ENCODE measurements around the gene SFT2D1.
A peak's percentile ranks its signal among the peaks of the same experiment; 100 is the strongest.

The SFT2D1 gene

DNA sequence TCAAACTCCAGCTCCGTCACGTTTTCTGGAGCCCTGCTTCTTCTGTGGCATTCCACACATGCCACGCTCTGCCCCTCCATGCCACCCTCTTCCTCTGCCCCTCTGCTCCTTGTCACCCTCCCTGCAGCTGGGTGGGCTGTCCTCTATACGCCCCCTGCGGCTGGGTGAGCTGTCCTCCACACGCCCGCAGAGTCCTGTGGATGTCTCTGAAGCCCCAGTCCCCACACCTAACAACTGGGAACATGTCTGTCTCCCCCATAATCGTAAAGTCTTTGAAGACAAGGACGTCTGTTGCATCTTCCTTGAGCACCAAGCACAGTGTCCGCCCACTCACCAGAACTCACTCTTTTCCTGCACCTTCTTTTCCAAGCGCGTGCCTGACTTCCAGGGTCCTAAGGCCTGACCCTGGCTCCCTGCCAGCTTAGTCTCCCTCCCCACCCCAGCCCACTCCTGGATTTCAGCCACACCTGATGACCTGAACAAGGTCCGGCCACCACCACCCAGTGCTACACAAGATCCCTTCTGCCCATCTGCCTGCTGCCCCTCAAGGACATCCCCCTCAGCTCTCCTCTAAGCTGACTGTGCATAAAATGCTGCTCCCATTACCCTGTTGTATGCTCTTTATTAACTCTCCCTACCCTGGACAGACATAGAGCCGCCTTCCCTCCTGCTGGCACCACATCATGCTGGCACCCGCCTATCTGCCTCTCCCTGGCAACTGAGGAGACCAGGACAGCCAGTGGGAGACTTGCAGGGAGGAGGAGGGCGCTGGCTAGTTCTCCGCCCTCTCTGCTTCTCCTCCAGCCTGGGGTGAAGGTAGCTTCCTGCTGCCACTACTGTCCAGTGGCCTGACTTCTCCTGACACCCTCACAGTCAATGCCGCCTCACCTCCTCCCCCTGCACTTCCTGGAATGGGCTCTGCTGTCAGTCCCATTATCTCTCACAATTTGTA lies 23.4 kb downstream of the SFT2D1 start:
- Mint-ChIP-seq H3K4me3 (no peak overlapping the region), H3K27ac (ENCODE audit: low read depth) (no peak overlapping the region), H3K36me3 (ENCODE audit: insufficient read depth) (peaks cover 17% of the 10 kb centered on the region), H3K27me3 (no peaks in the 10 kb centered on the region), H3K4me1 (no peaks in the 10 kb centered on the region), H3K9me3 (no peaks in the 10 kb centered on the region)
- ATAC-seq (replicated peaks; ENCODE audit: extremely low read depth, poor library complexity, severe bottlenecking) (no peak), DNase-seq (ENCODE audit: low spot score in 2 of 2) (peak in 1 of 2 donors; percentile 2)

DNA sequence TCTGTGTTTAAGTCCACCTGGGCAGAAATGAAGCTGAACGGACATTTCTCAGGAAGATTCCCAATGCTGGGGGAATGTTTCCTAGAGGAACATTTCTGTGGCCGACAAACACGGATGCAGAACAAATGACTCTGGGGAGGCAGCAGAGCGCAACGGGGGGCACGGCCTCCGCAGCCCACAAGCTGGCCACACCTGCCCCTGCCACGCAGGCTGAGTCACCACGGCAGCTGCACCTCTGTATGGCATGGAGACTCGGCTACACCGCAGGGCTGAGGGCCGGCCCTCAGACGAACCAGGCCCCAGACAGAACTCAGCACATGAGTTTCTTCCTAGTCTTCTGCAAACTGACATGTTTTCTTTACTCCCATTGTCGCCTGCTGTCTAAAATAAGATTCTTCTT lies 24.1 kb downstream of the SFT2D1 start:
- Mint-ChIP-seq H3K4me3 (no peak overlapping the region), H3K9me3 (no peaks in the 10 kb centered on the region), H3K27me3 (no peaks in the 10 kb centered on the region), H3K4me1 (no peaks in the 10 kb centered on the region), H3K36me3 (ENCODE audit: insufficient read depth) (peaks cover 11% of the 10 kb centered on the region), H3K27ac (ENCODE audit: low read depth) (no peak overlapping the region)
- ATAC-seq (replicated peaks; ENCODE audit: extremely low read depth, poor library complexity, severe bottlenecking) (no peak), DNase-seq (ENCODE audit: low spot score in 2 of 2) (peak in 1 of 2 donors; percentile 3)

DNA sequence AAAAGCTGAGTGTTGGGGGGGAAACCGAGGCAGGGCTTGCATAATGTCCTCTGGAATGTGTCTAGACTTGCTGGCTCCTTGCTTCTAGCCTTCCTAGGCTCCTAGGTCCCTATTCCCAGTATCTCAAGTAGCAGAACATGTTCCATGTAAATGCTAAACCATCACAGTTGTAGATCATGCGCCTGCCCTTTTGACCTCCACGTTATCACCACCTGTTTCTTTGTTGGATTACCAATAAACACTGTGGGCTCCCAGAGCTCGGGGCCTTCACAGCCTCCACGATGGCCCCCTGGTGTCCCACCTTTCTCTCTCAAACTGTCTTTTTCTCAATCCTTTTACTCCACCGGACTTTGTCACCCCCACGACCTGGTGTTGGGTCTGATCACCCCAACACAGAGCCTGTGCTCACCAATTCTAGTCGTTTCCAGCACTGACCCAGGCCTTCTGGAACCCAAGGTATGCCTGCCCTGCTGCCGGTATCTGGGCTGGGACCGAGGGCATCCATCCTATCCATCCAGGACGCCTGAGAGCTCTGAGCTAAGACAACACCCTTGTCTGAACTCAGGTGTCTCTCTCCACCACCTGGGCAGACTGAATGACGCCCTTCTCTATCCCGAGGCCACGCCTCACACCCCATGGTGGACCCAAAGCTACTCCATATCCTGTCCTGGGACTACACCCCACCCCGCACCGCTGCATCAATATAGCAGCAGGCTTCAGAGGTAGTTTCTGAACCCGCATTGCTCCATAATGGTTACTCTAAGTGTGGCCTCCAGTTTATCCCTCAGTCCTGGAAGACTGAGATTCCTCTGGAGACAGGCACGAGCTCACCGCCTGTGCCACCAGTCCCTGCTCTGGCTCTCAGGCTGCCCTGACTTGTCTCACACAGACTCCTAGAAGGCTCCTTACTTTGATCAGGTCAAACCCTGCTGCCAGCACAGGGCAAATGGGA lies 24.8 kb downstream of the SFT2D1 start:
- Mint-ChIP-seq H3K36me3 (ENCODE audit: insufficient read depth) (peaks cover 6% of the 10 kb centered on the region), H3K4me3 (no peak overlapping the region), H3K4me1 (no peaks in the 10 kb centered on the region), H3K27ac (ENCODE audit: low read depth) (no peak overlapping the region), H3K9me3 (no peaks in the 10 kb centered on the region), H3K27me3 (no peaks in the 10 kb centered on the region)
- ATAC-seq (replicated peaks; ENCODE audit: extremely low read depth, poor library complexity, severe bottlenecking) (no peak), DNase-seq (ENCODE audit: low spot score in 2 of 2) (no peak)

DNA sequence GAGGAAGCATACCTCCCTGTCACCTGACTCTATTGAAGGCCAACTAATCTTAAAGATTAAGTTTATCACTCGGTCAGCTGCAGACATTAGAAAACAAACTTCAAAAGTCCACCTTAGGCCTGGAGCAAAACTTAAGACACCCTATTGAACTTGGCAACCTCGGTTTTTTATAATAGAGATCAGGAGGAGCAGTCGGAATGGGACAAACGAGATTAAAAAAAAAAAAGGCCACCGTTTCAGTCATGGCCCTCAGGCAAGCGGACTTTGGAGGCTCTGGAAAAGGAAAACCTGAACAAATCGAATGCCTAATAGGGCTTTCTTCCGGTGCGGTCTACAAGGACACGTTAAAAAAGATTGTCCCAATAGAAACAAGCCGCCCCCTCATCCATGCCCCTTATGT lies 26.9 kb downstream of the SFT2D1 start:
- Mint-ChIP-seq H3K4me3 (no peak overlapping the region), H3K36me3 (ENCODE audit: insufficient read depth) (peaks cover 6% of the 10 kb centered on the region), H3K27ac (ENCODE audit: low read depth) (no peak overlapping the region), H3K27me3 (no peaks in the 10 kb centered on the region), H3K4me1 (no peaks in the 10 kb centered on the region), H3K9me3 (no peaks in the 10 kb centered on the region)
- DNase-seq (ENCODE audit: low spot score in 2 of 2): no peak
- no peak for ATAC-seq (replicated peaks; ENCODE audit: extremely low read depth, poor library complexity, severe bottlenecking)

DNA sequence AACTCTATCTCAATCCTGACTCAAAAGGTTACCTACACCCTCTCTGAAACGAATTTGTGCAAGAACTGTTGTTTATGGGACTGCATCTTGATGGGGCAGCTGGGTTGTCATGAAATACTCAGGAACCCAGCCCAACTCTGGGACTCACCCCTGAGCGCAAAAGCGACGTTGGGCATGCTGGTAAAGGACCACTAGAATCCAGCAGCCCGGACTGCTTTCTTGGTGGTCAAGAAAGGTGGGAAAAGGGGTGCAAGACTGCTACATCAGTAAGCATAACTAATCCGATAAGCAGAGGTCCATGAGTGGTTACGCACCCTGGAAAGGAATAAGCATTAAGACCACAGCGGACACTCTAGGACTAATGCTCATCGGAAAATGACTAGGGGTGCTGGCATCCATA lies 27.9 kb downstream of the SFT2D1 start:
- H3K4me3 Mint-ChIP-seq: no peak overlapping the region
- DNase-seq (ENCODE audit: low spot score in 2 of 2) (no peak), ATAC-seq (replicated peaks; ENCODE audit: extremely low read depth, poor library complexity, severe bottlenecking) (no peak)
- H3K9me3 Mint-ChIP-seq: no peaks in the 10 kb centered on the region
- no peaks in the 10 kb centered on the region for H3K4me1 Mint-ChIP-seq
- peaks cover 8% of the 10 kb centered on the region for H3K27me3 Mint-ChIP-seq
- peaks cover 2% of the 10 kb centered on the region for H3K36me3 Mint-ChIP-seq (ENCODE audit: insufficient read depth)
- H3K27ac Mint-ChIP-seq (ENCODE audit: low read depth): no peak overlapping the region

DNA sequence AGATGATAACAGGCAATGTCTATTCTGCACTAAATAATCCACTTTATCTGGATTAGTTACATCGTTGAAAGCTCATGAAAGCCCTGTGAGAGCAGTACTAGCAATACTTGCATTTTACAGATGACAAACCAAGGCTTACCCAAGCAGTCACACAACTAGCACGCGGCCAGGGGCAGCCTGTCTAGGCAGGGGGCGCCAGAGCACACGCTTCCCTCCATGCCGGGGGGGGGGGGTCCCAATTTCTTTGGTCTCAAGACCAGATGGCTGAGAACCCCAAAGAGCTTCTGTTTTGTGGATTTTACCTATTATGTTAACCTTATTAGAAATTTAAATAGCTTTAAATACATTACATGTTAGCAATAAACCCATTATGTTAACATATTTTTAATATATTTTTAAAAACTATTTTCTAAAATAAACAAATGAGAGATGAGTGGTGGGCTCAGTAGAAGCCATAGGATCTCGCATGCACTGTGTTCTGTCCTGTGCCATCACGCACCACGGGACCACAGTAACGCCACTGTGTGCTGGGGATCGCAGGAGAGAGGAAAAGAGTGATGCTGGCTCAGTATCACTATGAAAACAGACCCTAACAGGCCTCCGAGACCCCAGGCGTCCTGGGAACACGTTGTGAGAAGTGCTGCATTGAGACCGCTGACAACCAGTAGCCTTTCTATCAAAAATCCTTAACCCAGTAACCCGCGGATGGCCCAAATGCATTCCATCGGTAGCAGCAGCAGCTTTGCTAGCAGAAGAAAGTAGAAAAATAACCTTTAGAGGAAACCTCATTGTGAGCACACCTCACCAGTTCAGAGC lies 28.9 kb downstream of the SFT2D1 start:
- H3K36me3 Mint-ChIP-seq (ENCODE audit: insufficient read depth): no peaks in the 10 kb centered on the region
- ATAC-seq (replicated peaks; ENCODE audit: extremely low read depth, poor library complexity, severe bottlenecking): peak; percentile 71

DNA sequence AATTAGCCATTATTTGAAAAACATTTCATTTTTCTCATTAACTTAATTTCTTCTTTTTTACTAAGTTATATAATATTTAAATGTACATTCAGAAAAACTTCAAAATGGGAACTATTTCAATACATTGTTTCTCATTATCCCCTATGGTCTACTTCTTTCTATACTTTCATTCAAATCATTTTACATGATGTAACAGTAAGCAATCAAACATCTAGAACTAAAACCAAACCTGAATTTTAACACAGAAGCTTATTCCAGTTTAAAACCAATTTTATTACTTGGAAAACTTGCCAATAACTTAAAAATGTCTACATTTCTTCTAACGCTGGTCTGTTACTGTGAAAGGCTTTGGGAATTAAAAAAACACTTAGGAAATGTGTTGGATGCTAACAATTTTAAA lies 29.5 kb downstream of the SFT2D1 start:
- no peak for ATAC-seq (replicated peaks; ENCODE audit: extremely low read depth, poor library complexity, severe bottlenecking)
- Mint-ChIP-seq H3K4me3 (no peak overlapping the region), H3K27ac (ENCODE audit: low read depth) (no peak overlapping the region), H3K36me3 (ENCODE audit: insufficient read depth) (no peaks in the 10 kb centered on the region), H3K9me3 (no peaks in the 10 kb centered on the region), H3K4me1 (no peaks in the 10 kb centered on the region), H3K27me3 (peaks cover 19% of the 10 kb centered on the region)
- no peak for DNase-seq (ENCODE audit: low spot score in 2 of 2)

More for the DNA sequence above, 28.9 kb downstream of the SFT2D1 start:
- H3K4me1 Mint-ChIP-seq: no peaks in the 10 kb centered on the region
- no peaks in the 10 kb centered on the region for H3K9me3 Mint-ChIP-seq
- peaks cover 18% of the 10 kb centered on the region for H3K27me3 Mint-ChIP-seq
- DNase-seq (ENCODE audit: low spot score in 2 of 2): peak in 1 of 2 donors; percentile 33
- no peak overlapping the region for H3K4me3 Mint-ChIP-seq
- no peak overlapping the region for H3K27ac Mint-ChIP-seq (ENCODE audit: low read depth)

DNA sequence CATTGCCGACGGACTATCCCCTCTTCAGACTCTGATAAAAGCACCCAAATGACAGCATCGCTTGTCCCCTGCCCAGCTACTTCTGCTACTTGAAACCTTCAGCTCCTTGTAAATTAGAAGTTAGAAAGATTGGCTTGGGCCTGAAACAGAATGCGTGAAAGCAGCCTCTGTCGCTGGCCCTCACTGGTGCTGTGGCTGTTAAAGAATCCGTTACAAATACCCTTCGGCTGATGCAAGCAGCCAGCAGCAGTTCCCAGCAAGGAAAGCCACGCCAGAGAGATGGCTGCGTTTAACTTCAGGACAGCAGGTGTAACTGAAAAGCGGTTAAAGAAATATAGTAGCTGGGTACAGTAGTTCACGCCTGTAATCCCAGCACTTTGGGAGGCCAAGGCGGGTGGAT lies 31.7 kb downstream of the SFT2D1 start:
- no peak overlapping the region for H3K27ac Mint-ChIP-seq (ENCODE audit: low read depth)
- no peak for DNase-seq (ENCODE audit: low spot score in 2 of 2)

DNA sequence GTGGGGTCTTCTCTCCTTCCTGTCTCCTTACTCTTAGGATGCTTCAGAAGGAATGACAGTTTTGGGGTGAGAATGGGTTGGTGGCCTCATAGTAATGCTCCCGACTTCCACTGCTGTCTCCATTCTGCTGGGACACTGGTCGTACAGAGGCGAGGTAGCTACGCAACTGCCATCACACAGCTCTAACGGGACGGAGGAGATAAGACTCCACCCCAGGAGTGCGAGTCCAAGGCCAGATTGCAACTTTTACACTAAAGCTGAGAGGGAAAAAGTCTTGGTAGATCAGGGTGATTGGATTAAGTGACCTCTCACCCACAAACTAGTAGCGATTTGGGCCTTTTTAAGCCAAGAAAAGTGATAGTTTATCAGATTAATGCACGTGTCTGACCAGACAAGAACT lies 32.4 kb downstream of the SFT2D1 start:
- Mint-ChIP-seq H3K9me3 (no peaks in the 10 kb centered on the region), H3K36me3 (ENCODE audit: insufficient read depth) (no peaks in the 10 kb centered on the region), H3K4me3 (no peak overlapping the region), H3K27me3 (peaks cover 38% of the 10 kb centered on the region), H3K27ac (ENCODE audit: low read depth) (no peak overlapping the region), H3K4me1 (no peaks in the 10 kb centered on the region)
- DNase-seq (ENCODE audit: low spot score in 2 of 2) (no peak), ATAC-seq (replicated peaks; ENCODE audit: extremely low read depth, poor library complexity, severe bottlenecking) (no peak)

More for the DNA sequence above, 31.7 kb downstream of the SFT2D1 start:
- no peak for ATAC-seq (replicated peaks; ENCODE audit: extremely low read depth, poor library complexity, severe bottlenecking)
- Mint-ChIP-seq H3K9me3 (no peaks in the 10 kb centered on the region), H3K27me3 (peaks cover 32% of the 10 kb centered on the region), H3K4me3 (no peak overlapping the region), H3K4me1 (no peaks in the 10 kb centered on the region), H3K36me3 (ENCODE audit: insufficient read depth) (no peaks in the 10 kb centered on the region)

DNA sequence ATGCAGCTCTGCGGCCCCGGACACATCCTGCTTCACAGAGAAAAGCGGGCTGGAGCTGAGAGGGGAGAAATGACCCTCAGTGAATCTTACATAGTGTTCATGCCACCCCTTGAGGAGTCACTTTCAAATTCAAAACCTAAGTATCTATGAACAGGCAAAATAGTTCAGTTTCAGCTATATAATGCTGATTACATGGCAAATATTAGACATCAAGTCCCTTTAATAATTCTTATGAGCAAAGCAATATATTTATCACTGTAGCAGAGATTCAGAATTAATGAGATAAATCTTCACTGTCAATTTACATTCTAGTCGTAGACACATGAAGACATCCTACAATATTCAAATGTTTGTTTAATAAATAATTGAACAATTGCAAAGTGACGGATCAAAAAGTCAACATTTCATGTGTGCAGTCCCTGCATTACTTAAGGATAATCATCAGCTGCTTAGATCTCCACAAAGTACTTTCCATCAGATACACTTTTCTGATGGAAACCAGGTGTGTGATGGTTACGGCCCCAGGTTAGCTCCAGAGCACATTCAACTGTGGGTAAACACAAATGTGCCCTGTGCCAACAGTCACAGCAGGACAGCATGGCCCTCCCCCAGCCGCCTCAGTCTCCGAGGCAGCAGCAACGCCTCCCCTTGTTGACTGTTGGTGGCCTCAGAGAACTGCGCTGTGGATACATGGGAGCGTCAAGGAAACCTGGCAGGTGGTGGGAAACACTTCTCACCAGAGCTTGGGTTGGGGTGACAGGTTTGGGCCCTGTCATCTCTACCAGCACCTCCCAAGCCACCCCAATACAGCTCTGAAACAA lies 33.4 kb downstream of the SFT2D1 start:
- ATAC-seq (replicated peaks; ENCODE audit: extremely low read depth, poor library complexity, severe bottlenecking) (no peak), DNase-seq (ENCODE audit: low spot score in 2 of 2) (no peak)
- H3K36me3 Mint-ChIP-seq (ENCODE audit: insufficient read depth): no peaks in the 10 kb centered on the region
- peak overlapping the region; percentile 52 for H3K4me3 Mint-ChIP-seq
- H3K4me1 Mint-ChIP-seq: no peaks in the 10 kb centered on the region
- H3K27me3 Mint-ChIP-seq: peaks cover 48% of the 10 kb centered on the region
- H3K27ac Mint-ChIP-seq (ENCODE audit: low read depth): no peak overlapping the region
- no peaks in the 10 kb centered on the region for H3K9me3 Mint-ChIP-seq

DNA sequence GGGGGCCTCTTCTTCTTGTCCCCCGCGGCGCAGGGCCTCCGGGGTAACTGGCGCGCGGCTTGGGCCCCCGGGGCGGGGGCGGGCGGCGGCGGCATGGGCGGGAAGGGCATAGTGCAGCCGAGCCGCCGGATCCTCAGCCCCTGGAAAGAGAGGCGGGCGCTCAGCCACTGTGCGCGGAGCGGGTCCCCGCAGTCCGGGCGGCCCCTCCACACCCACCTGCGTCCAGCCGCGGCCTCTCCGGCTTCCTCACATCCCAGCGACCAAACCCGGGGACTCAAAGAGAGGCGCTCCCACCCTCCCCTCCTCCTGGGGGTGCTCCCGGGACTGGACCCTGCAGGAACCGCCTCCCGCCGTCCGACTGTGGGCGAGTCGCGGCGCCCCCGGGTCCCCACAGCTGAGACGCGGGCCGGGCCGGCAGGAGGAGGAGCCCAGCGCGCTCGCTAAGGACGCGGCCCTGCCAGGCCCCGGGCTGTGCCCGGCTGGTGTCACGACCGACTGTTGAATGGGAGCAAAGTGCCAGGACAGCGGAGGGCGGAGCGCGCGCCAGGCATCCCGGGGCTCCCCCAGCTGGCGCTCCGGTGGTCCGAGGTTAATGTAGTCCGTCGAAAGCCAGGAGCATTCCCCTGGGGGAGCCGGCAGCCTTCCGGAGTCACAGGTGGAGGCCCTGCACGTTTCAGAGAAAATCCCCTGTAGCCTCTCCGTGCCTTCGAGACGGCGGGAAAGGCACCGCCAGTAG lies 34.1 kb downstream of the SFT2D1 start, which contains the start of gene PRR18:
Gene PRR18 (minus strand): TSS at position 360 of the 736 bp plus-strand sequence. CDS start 250 bp downstream, at position 110.
- Mint-ChIP-seq H3K4me3 (peak within 1 kb of the TSS; percentile 52), H3K27me3 (peaks cover 56% of the 10 kb centered on the region), H3K4me1 (no peaks in the 10 kb centered on the region), H3K9me3 (no peaks in the 10 kb centered on the region), H3K36me3 (ENCODE audit: insufficient read depth) (no peaks in the 10 kb centered on the region), H3K27ac (ENCODE audit: low read depth) (no peak within 1 kb of the TSS)
- ATAC-seq (replicated peaks; ENCODE audit: extremely low read depth, poor library complexity, severe bottlenecking) (peak; percentile 9), DNase-seq (ENCODE audit: low spot score in 2 of 2) (no peak)

All from central memory CD8-positive, alpha-beta T cell (primary cell).